Measurements from ENCODE around the gene CPNE5.

CPNE5 gene

DNA sequence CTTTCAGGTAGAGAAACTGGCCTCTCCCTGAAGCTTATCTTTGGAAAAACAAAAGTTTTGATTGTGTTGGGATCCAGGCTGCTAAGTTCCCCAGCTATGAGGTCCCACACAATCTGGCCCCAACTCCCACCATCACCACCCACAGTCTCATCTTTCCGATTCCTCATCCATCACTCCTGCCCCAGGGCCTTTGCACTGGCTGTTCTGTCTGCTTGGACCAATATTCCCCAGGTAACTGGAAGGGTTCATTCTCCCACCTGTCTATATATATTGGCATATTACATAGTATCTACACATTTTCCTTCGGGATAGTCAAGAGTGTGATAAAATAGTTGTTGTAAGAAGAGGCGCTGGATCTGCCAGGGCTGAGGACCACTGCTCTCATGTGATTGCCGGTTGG lies 52.0 kb downstream of the CPNE5 start:
- no peak for DNase-seq

DNA sequence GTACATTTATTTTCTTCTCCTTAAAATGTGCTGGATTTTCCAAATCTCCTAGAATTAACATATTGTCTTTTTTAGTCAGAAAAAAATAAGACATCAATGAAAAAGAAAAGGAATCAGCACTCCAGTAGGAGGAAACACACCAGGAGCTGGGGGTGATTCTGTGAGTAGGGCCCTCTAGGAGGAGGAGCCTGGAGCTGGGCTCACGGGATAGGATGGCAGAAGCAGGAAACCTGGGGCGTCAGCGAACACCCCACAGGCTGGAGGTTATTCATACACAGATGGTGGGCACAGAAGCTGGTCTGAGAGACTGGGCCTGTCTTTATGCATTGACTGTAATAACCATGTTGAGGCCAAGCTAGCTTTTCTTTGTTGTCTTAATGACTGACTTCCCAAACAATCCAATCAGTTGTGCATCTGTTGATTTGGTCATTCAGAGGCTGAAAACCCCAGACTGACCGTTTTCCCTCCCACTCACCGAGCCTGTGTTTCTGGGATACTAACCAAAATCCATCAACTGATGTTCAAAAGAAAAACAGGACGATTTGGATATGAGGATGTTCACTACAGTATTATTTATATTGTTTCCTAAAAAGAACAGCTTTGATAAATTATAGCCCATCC lies 53.1 kb downstream of the CPNE5 start:
- no peak for DNase-seq

DNA sequence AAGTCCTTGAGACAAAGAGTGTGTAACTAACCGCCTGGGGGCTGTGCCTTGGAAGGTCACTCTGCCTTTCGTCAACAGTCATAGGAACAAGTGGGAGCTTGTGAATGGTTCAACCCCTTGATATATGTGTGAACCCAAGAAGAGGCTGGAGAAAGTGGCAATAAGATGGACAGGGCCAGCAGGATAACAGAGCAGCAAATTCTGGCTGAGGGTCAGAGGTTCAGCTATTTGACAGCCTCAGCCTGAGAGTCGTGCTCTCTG lies 54.9 kb downstream of the CPNE5 start:
- DNase-seq: no peak

DNA sequence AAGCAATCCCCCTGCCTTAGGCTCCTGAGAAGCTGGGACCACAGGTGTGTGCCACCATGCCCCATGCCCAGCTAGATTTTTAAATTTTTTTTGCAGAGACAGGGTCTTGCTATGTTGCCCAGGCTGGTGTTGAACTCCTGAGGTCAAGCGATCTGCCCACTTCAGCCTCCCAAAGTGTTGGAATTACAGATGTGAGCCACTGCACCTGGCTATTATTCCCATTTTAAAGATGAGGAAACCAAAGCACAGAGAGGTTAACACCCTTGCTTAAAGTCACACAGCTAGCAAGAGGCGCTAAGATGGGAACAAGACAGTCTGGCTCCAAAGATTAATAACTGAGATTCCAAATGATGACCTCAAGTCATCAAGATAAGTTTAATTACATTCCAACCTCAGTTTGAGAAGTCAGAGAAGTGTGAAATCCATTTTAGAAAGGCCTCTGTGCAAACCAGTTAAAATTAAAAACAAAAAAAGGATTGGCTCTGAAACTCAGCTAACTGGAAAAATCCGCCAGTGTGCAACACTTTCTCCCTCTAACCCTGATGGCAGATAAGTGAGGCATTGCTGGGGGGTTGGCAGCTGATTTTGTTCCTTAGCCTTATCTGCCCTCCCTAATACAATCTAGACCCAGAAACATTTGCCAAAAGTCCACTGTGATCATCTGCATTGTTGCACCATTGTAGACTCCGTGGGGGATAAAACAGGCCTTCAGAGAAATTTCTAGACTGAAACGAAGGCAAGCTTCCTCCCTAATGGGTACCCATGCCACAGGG lies 55.5 kb downstream of the CPNE5 start:
- DNase-seq: no peak

DNA sequence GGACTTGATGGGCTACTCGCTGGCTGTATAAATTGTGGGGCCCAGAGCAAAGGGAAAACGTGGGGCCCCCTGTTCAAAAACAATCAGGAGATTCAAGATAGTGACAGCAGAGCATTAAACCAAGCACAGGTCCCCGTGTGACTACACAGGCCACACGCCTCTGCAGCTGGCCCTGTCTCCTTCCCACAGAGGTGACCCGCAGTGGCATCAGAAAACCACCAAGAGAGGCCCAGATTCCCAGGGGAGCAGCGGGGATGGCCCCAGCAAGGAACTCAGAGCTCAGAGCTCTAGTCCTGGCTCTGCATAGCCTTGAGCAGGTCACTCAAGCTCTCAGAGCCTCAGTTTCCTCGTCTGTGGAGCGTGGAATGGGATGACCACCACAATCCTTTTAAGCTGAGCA lies 57.6 kb downstream of the CPNE5 start:
- no peak for DNase-seq

DNA sequence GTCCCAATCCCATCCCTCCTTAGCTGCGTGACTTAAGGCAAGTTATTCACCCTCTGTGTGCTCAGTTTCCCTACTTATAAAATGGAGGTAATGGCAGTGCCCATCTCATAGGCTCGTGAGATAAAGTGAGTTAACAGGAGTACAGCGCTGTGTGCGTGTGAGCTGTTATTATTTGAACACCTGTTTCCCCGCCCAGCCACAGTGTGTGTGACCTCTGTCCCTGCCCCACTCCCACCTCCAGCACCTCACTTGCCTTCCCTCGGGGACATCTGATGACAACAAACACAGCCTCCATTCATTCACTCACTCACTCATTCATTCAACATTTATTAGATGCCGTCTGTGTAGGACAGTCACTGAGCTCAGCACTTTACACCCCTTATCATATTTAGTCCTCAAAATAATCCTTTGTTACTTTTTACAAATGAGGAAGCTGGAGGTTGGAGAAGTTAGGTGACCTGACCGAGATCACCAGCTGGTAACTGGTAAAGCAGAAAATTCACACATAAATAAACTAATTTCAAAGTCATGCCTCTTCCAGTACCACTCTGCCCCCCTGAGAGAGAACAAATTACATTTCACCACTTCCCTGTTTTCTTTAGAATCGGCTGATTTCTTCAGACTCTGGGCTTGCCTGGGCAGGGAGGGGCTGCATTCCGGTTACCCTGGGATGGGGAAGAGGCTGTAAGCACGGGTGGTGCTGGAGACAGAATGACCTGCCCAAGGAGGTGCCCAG lies 58.6 kb downstream of the CPNE5 start:
- DNase-seq: no peak

DNA sequence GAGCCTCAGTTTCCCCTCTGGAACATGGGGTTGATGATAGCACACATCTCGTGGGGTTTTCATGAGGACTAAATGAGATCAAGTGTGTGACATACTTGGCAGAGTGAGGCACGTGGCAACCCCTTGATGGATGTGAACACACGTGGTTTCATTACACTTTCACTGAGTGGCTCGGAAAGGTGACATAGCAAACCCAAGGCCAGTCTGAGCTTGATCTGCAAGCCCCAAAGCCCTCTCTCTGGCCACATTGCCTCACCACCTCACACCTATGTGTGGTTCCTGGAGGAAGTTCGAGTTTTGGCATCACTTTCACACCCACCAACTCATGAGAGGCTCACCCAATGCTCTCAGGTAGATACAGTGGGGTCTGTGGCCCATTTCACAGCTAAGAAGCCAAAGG lies 60.0 kb downstream of the CPNE5 start:
- no peak for DNase-seq

DNA sequence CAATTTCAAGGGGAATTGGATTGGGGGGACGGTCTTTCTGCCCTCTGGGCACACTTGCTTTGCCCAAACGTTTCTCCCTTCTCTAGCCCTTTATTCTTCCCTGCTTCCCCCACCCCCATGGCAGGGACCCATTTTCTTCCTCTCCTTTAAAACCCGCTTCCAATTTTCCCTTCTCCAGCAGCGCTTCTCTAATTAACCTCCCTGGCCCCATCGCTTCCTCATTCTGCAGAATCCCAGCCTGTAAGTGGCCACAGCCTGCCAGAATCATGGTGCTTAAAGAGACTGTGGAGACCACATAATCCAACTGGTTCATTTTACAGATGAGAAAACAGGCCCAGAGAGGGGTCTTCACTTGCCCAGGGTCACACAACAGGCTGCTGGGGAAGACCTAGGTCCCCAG lies 61.4 kb downstream of the CPNE5 start:
- DNase-seq: no peak

DNA sequence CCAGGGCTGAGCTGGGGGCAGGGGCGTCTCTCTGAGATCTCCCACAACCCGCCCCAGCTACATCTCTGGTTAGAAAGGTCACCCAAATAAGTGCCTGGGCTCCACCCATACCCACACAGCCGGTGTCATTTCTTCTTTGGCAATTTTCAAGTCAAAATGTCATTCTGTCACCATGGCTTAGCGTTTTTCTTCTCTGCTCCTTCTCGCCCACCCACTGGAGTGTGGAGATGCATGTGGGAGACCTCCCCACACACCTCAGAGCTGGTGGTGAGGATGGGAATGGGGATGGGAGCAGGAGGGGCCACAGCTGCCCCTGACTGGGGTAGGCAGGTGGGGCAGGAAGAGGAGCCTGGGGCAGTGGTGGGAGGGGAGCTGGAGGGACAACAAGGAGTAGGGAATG lies 63.1 kb downstream of the CPNE5 start:
- DNase-seq: no peak

DNA sequence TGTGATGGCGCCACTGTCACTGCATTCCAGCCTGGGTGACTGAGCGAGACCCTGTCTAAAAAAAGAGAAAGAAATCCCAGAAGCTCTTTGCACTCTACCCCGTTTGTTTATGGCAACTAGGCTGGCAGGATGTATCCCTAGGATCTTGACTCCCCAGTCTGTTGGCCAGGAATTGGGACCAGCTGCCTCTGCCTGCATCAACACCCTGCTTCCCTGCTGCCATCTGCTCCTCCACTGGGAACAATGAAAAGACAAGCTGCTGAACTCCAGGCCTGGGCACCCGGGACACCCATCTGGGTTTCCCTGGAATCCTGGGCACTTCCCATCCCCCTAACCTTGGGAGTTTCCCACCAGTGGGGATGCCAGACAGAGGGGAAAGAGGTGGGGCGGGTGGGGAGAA lies 64.9 kb downstream of the CPNE5 start:
- no peak for DNase-seq

DNA sequence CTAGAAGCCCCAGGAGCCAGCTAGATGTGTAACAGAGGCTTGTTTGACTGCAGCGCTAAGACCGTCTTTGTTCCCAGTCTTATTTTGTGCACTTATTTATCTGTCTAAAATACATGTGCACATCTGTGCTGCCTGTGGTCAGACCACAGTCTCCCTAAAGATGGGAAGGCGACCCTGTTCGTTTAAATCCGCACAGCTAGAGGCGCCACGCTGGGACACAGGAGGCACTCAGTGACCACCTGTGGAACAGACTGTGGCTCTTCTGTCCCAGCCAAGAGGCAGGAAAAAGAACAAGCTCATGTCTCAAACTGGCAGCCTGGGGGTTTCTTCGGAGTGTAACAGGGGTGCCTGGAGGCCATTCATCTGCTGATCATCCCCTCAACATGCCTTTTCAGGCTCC lies 66.8 kb downstream of the CPNE5 start:
- DNase-seq: no peak

DNA sequence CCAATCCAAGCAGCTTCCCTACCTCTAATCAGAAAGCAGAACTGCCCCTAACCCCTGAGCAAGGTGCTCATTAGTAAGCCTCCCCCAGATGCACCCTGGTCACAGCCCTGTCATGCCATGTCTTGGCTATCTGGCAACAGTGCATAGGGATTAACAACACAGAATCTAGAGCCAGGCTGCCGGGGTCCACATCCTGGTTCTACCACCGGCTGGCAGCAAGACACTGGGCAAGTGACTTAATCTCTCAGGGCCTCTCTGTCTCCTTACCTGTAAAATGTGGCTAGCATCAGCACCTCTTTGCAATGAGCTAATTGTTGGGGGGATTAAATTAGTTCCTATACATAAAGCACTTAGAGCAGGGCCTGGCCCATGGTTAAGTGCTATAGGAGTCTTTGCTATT lies 68.1 kb downstream of the CPNE5 start:
- no peak for DNase-seq

DNA sequence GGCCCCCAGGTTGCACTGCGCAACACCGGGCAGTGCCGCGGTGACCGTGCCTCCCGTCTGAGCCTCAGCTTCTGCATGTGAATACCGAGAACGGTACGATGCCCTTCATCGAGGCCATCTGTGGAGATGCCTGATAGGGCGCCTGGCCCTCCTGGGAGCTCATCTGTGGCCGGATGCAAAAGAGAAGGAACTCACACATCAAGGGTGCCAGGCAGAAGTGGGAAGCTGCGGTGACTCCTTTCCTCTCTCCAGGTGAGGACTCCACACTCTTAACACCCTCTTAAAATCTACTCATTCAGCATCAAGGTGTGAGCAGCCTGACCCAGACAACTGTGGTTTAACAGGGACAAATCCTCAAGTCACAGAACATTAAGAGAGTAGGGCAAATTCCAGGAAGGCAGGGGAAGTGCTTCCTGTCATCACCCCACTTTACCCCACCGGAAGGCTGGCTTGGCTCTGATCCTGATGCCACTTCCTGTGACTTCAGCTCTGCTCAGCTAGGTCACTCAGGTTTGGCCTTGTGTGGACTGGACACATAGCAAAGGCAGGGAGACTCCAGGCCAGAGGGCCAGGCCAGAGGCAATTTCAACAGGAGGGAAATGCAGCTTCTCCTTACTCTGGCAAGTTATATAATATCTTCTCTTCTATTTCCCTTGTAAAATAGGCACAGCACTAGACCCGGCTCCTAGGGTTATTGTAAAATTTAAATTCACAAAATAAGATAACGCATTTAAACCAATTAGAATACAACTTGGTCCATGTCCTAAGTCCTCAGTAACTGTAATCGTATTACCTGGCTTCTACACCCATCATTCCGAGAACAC lies 69.4 kb downstream of the CPNE5 start:
- DNase-seq: no peak

DNA sequence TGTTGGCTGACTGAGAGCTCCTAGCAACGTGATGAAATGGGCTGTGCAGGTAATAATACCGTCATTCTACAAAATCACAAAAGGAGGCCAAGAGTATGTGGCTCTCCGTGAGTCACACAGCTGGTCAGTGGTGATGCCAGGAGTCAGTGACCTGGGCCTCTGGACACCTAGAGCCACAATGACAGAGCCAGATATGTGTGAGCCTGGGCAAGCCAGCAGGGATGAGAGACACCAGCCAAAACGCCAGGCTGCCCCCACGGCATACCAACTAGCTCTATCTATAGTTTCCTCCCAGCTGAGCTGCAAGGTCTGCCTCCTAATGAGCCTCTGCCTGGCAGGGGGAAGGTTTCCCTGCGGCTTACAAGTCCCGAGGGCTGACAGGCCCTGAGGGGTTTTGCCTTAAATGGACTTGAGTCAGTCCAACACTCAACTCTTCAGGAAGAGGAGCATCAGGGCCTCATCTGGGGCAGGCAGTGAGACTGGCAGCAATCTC lies 70.0 kb downstream of the CPNE5 start:
- DNase-seq: no peak

DNA sequence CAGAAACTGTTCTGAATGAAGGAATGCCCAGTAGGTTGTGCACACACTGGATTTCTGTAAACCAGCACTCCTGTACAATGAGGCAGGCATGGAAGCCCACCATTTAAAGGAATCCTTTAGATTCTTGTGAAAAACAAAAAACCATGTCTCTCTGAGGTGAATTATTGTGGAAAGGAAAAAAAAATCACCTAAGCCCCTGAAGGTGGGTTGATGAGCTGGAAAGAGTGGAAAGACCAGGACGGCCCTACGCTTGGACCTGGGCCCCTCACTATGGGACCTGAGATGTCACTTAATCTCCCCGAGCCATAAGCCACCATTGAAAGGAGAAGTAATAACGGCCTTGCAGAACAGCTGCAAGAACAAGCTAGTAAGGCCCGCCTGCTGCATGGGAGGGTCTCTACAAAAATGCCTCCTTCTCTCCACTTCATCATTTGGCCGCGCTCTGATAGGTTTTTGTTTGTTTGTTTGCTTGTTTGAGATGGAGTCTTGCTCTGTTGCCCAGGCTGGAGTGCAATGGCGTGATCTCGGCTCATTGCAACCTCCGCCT lies 72.8 kb downstream of the CPNE5 start:
- DNase-seq: no peak

DNA sequence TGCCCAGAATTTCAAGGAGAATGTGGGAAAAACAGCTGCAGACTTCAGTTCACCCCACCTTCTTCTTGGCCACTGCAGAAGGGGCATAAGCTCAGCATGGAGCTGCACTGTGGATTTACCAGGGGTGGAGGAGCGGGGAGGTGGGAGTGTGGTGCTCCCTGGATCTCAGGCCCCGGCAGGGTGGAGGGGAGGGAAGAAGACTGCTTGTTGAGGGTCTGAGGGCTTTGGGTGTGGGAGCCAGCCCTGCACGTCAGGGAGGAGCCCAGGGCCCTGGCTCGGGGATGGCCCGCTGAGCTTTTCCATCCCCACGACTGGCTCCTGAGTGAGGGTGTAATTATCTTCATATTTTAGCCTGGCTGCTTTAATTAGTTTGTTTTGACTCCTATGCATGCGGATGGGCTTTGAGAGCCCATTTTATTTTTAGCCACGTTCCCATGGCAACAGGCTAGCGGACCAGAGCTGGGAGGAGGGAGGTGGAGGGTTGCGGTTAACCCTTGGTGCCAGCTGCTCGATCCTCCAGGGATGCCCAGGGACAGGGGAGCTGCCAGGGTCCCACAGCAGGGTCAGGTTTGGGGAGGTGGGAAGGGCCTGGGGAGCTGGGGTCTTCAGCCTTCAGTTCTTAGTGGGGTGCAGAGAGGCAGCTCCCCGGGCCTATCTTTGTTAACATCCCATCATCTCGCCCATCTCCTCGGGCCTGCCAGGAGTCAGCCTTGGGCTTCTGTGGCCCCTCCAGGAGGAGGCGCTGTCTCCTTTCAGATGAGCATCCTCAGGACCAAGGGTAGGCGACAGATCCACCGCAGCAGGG lies 73.4 kb downstream of the CPNE5 start:
- peak; percentile 77 for DNase-seq

DNA sequence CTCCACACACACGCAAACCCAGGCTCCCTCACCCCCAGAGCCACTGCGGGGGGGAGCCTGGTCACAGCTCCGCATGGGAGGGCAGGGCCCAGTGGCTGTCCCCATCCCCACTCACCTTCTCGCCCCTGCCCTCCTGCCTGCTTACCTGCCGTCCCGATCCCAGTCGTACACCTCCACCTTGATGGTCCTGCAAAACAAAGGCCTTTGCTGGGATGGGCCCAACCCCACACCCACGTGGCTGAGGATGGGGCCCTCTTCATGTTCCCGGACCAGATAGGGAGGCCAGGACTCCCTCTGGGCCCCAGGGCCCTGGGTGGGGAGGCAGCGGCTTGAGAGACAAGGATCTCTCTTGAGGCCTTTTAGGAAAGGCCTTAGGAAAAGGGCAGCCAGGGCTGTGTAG lies 74.1 kb downstream of the CPNE5 start:
- no peak for DNase-seq

DNA sequence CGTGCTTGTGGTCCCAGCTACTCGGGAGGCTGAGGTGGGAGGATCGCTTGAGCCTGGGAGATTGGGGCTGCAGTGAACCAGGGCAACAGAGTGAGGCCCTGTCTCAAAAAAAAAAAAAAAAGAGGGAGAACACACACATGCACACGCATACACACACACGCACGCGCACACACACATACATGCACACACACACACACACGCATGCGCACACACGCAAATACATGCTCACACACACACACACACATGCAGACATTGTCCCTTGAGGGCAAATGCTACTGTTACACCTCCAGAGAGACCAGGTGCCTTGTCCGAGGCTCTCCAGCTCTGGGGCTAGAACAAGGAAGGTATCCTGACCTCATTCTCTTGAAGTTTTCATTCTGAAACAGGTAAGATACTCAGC lies 77.1 kb downstream of the CPNE5 start:
- DNase-seq: no peak

DNA sequence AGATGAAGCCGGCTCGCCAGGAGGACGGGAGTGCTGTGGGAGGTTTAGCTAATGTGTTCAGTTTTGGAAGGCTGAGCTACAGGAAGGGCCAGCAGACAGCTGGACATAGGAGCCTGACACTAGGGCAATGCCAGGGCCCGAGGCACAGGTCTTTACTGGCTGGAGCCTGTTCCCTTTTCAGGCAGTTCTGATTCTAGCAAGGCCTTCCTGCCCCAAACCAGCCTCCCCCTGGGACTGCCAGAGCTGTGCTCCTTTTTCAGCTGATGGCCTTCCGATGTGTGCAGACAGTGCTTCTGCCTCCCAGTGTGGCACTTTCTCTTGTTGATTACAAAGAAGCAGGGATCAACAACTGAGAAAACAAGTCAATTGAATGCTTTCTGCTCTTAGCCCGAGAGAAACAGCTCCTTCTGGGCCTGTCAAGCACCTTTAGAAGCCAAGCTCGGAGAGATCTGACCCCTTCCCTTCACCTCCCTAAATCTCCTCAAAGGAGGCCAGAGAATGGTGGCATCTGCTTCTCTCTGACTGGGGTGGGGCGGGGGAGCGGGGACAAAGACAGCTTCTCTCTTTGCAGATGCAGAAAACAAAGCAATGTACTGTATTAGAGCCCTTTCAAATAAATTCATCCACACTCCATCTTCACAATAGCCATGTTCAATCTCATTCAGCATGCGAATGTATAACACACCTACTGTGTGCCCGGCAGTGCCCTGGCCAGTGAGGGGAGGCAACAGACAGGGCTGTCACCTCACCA lies 78.4 kb downstream of the CPNE5 start:
- DNase-seq: no peak

DNA sequence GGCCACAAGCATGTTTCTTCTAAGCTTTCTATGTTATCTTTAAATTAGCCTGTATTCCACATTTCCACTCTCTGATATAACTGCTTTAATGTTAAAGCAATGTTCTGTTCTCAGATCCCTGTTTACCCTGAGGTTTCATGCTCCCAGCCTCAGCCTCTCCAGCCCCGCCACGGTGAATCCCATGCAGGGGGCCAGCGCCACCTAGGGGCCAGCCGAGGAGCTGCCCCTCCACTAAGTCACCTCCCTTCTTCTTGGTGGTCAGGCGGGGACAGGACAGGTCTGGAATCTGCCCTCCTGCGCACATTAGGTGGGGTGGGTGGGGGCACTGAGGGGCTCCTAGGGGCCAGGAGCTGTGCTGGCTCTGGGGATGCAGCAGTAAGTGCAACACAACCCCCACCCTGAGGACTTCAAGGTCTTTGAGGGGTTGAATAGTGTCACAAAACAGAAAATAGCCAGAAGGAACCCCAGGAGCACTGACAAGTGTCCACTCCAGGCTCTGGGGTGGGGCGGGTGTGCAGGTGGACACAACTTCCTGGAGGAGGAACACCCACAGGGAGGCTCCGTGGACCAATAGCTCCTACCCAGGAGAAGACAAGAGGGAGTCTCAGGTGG lies 80.0 kb downstream of the CPNE5 start:
- DNase-seq: peak; percentile 82

Measured in T-helper 9 cell (primary cell).